ENCODE data around the gene ACTG1. TPM values are rescaled to one million over a fixed set of nuclear protein-coding genes. Genes with fewer than 3 reads are reported as not detected.

Gene ACTG1
- total RNA-seq, 1 donor from 2014 or later = 5,358 TPM

- FAIRE-seq (no peak), DNase-seq (ENCODE audit: low spot score in 2 of 2) (no peak)
These were observed 43.3 kb downstream of the ACTG1 start for GRCh38 chr17:81469266-81469665.

GRCh38 chr17:81468770-81469121 lies 43.9 kb downstream of the ACTG1 start:
- no peak for FAIRE-seq
- DNase-seq (ENCODE audit: low spot score in 2 of 2) = no peak

DNA sequence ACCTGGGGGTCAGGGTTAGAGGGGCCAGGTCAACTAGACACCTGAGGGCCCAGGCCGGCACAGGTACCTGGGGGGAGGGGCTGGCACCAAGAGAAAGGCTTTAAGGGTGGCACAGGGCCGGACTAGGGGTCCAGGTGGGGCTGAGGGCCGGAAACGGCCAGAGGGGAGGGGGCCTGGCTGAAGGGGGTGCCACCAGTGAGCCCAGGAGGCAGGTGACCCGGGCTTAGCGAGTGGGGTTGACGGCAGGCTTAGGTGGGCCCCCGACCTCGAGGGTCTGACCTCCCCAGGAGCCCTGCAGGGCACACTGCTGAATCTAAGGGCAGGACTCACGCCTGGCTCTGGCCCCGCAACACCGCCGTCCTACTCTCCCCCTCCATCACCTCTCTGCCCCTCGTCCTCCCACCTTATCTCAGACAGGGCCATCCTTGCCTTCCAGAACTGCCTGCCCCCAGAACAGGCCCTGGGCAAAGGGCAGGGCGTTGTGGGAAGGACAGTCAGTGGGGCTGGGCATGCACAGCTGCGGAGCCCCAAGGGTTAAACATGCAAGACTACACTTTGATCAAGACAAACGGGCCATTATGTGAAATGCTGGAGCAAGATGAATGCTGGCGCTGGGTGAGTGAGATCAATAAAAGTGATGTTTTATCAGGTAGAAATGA lies 44.4 kb downstream of the ACTG1 start:
- DNase-seq (ENCODE audit: low spot score in 2 of 2) = no peak
- no peak for FAIRE-seq

DNA sequence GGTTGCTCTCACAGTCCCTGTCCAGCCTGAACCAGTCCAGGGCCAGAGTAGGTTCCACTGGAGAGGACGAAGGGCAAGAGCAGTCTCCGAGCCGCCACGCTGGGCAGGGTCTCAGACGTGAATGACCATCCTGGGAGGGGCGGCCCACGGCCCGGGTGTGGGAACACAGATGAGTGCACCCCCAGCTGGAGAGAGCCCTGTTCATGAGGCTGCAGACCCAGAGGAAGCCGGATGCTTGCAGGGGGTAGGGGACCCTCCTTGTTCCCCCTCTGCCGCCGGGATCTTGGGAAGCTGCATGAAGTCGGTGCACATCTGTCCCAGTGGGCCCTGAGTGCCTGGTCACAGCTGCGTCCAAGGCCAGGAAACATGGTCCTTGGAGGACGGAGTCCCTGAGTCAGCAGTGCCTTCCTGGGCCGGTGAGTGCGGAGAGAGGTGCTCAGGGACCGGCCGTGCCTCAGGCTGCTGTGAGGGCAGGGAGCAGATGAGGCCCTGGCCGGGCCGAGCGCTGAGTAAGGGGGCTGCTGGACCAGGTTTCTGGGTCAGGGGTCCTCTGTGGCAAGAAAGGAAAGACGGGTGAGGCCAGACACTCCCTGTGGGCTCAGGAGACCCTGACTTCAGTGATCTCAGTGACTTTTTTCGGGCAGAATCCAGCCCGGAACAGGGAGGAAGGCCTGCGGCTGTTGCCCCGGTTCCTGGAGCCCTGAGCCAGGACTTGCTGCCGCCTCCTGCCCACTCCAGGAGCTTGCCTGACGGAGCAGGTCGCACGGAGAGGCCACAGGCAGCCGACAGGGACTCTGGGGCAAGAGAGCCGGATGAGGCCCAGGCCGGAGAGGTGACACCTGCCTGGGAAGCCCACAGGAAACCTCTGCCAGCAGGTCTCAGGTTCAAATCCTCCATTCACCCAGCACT lies 45.8 kb downstream of the ACTG1 start:
- no peak for DNase-seq (ENCODE audit: low spot score in 2 of 2)
- no peak for FAIRE-seq

GRCh38 chr17:81465910-81466309 lies 46.7 kb downstream of the ACTG1 start:
- DNase-seq (ENCODE audit: low spot score in 2 of 2) (no peak), FAIRE-seq (no peak)

- FAIRE-seq (no peak), DNase-seq (ENCODE audit: low spot score in 2 of 2) (no peak)
These were observed 48.0 kb downstream of the ACTG1 start for GRCh38 chr17:81464586-81464985.

- DNase-seq (ENCODE audit: low spot score in 2 of 2) (no peak), FAIRE-seq (no peak)
These were observed 49.1 kb downstream of the ACTG1 start for GRCh38 chr17:81463506-81463905.

DNA sequence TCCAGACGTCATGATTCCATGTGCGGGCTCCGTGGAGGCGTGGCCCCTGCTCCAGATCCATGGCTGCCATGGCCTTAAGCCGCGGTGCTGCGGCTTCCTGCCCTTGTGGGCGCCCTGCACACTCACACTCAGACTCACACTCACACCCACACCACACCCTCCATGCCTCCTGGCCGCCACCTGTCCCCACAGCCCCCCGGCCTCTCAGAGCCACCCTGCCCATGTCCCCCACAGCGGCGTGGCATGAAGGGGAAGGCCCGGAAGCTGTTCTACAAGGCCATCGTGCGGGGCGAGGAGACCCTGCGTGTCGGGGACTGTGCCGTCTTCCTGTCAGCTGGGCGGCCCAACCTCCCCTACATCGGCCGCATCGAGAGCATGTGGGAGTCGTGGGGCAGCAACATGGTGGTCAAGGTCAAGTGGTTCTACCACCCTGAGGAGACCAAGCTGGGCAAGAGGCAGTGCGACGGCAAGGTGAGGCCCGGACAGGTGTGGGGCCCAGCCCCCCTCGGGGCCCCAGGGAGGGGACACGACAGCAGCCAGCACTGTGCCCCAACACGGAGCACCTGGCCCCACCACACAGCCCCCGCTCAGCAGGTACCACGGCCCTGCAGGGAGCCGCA lies 50.0 kb downstream of the ACTG1 start:
- DNase-seq (ENCODE audit: low spot score in 2 of 2) = no peak
- FAIRE-seq = no peak

DNA sequence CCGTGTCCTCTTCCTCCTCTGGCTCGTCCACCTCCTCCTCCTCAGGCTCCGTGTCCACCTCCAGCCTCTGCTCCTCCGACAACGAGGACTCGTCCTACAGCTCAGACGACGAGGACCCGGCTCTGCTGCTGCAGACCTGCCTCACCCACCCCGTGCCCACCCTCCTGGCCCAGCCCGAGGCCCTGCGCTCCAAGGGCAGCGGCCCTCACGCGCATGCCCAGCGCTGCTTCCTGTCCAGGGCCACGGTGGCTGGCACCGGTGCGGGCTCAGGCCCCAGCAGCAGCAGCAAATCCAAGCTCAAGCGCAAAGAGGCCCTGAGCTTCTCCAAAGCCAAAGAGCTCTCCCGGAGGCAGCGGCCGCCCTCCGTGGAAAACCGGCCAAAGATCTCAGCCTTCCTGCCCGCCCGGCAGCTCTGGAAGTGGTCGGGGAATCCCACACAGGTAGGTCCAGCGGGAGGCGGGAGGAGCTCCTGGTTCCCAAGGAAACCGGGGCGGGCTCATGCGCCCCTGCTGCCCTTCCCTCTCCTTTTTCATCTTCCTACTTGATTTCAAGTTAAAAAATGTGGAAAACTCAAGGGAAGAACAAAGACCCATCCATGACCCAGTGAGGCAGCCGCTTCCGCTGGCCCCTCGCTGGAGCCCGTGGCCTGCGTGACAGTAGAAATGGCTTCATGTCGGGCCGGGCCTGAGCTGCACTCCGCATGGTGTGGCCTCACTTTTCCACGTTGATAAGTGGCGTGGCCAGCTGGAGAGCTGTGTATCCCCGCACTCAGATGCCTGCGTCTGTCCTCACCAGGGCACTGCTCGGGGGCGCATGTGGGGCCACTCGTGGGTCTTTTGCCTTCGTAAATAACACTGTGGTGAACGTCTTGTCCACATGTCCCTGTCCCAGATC lies 50.7 kb downstream of the ACTG1 start:
- DNase-seq (ENCODE audit: low spot score in 2 of 2) (no peak), FAIRE-seq (no peak)

GRCh38 chr17:81460856-81461460 lies 51.6 kb downstream of the ACTG1 start:
- FAIRE-seq = no peak
- DNase-seq (ENCODE audit: low spot score in 2 of 2) = no peak

Other genes with a start within 250 kb of the ACTG1 start
- 13.9 TPM for gene SLC38A10, start 217.5 kb downstream of the ACTG1 start, total RNA-seq
- 5.7 TPM for gene BAHCC1, start 117.3 kb downstream of the ACTG1 start, total RNA-seq
- 4.9 TPM for gene FSCN2, start 15.6 kb upstream of the ACTG1 start, total RNA-seq
- gene FAAP100, start 39.6 kb upstream of the ACTG1 start, total RNA-seq = 21.6 TPM
- gene NPLOC4, start 124.3 kb upstream of the ACTG1 start, total RNA-seq = 39.9 TPM
- not detected for gene TSPAN10, start 124.4 kb upstream of the ACTG1 start, total RNA-seq
- gene PDE6G, start 143.7 kb upstream of the ACTG1 start, total RNA-seq = not detected
- 8.2 TPM for gene OXLD1, start 153.8 kb upstream of the ACTG1 start, total RNA-seq
- 6.1 TPM for gene CCDC137, start 153.9 kb upstream of the ACTG1 start, total RNA-seq
- gene ARL16, start 171.0 kb upstream of the ACTG1 start, total RNA-seq = 40.4 TPM
- gene HGS, start 171.2 kb upstream of the ACTG1 start, total RNA-seq = 44.4 TPM
- 4.9 TPM for gene MRPL12, start 190.6 kb upstream of the ACTG1 start, total RNA-seq
- 4.9 TPM for gene SLC25A10, start 199.5 kb upstream of the ACTG1 start, total RNA-seq